Measurements from ENCODE around the gene LTBP1. TPM values are rescaled to one million over a fixed set of nuclear protein-coding genes. Genes with fewer than 3 reads are reported as not detected.

LTBP1 gene
- total and polyA plus RNA-seq, 5 donors from 2014 or later, result 3.7 TPM; not detected in 4

- no peaks in the 10 kb centered on the region for H3K36me3 Mint-ChIP-seq
- peaks cover 12% of the 10 kb centered on the region for H3K27me3 Mint-ChIP-seq
- H3K4me1 Mint-ChIP-seq, result no peaks in the 10 kb centered on the region
- no peak for DNase-seq
- H3K9me3 Mint-ChIP-seq, result peaks cover 0 to 3% (median 0%) of the 10 kb centered on the region in 7 donors
- H3K9me3 ChIP-seq (ENCODE audit: control insufficient read depth in 2 of 2, low read length in 2 of 2), result no peaks in the 10 kb centered on the region
- H3K27ac Mint-ChIP-seq, result no peak overlapping the region
- no peak overlapping the region for H3K4me3 ChIP-seq (ENCODE audit: low read depth, low read length)
- ATAC-seq (ENCODE audit: low read depth in 2 of 2), result no peak
- H3K27ac ChIP-seq (ENCODE audit: insufficient read depth, low read length, poor library complexity, severe bottlenecking), result no peak overlapping the region
- H3K27me3 ChIP-seq (ENCODE audit: control insufficient read depth, insufficient read depth, low read length), result no peaks in the 10 kb centered on the region
- H3K4me1 ChIP-seq (ENCODE audit: control insufficient read depth, insufficient read depth, low read length, poor library complexity, severe bottlenecking), result no peaks in the 10 kb centered on the region
- H3K36me3 ChIP-seq (ENCODE audit: control insufficient read depth, insufficient read depth, low read length), result no peaks in the 10 kb centered on the region
- no peak overlapping the region for H3K4me3 Mint-ChIP-seq
Observed at GRCh38 chr2:33265584-33266338, 319.0 kb downstream of the LTBP1 start.

- no peak for ATAC-seq (ENCODE audit: low read depth in 2 of 2)
- Histone ChIP-seq H3K4me3 (ENCODE audit: low read depth, low read length) (no peak overlapping the region), H3K27me3 (ENCODE audit: control insufficient read depth, insufficient read depth, low read length) (no peaks in the 10 kb centered on the region), H3K9me3 (ENCODE audit: control insufficient read depth in 2 of 2, low read length in 2 of 2) (no peaks in the 10 kb centered on the region), H3K36me3 (ENCODE audit: control insufficient read depth, insufficient read depth, low read length) (no peaks in the 10 kb centered on the region), H3K27ac (ENCODE audit: insufficient read depth, low read length, poor library complexity, severe bottlenecking) (no peak overlapping the region), H3K4me1 (ENCODE audit: control insufficient read depth, insufficient read depth, low read length, poor library complexity, severe bottlenecking) (no peaks in the 10 kb centered on the region)
- Mint-ChIP-seq H3K27me3 (peaks cover 6% of the 10 kb centered on the region), H3K4me1 (peaks cover 0 to 5% (median 2%) of the 10 kb centered on the region in 4 donors), H3K9me3 (peaks cover 0 to under 1% (median 0%) of the 10 kb centered on the region in 7 donors), H3K36me3 (no peaks in the 10 kb centered on the region), H3K27ac (no peak overlapping the region), H3K4me3 (no peak overlapping the region)
- no peak for DNase-seq
Observed at GRCh38 chr2:33266467-33266866, 319.7 kb downstream of the LTBP1 start.

GRCh38 chr2:33267043-33267442 lies 320.3 kb downstream of the LTBP1 start:
- Histone ChIP-seq H3K27me3 (ENCODE audit: control insufficient read depth, insufficient read depth, low read length) (no peaks in the 10 kb centered on the region), H3K27ac (ENCODE audit: insufficient read depth, low read length, poor library complexity, severe bottlenecking) (no peak overlapping the region), H3K36me3 (ENCODE audit: control insufficient read depth, insufficient read depth, low read length) (no peaks in the 10 kb centered on the region), H3K4me3 (ENCODE audit: low read depth, low read length) (no peak overlapping the region), H3K4me1 (ENCODE audit: control insufficient read depth, insufficient read depth, low read length, poor library complexity, severe bottlenecking) (no peaks in the 10 kb centered on the region), H3K9me3 (ENCODE audit: control insufficient read depth in 2 of 2, low read length in 2 of 2) (no peaks in the 10 kb centered on the region)
- no peaks in the 10 kb centered on the region for H3K9me3 Mint-ChIP-seq
- H3K27me3 Mint-ChIP-seq, result peaks cover 6% of the 10 kb centered on the region
- H3K4me3 Mint-ChIP-seq, result no peak overlapping the region
- no peaks in the 10 kb centered on the region for H3K36me3 Mint-ChIP-seq
- peaks cover 0 to 8% (median 3%) of the 10 kb centered on the region in 4 donors for H3K4me1 Mint-ChIP-seq
- no peak for DNase-seq
- no peak for ATAC-seq (ENCODE audit: low read depth in 2 of 2)
- no peak overlapping the region for H3K27ac Mint-ChIP-seq

DNA sequence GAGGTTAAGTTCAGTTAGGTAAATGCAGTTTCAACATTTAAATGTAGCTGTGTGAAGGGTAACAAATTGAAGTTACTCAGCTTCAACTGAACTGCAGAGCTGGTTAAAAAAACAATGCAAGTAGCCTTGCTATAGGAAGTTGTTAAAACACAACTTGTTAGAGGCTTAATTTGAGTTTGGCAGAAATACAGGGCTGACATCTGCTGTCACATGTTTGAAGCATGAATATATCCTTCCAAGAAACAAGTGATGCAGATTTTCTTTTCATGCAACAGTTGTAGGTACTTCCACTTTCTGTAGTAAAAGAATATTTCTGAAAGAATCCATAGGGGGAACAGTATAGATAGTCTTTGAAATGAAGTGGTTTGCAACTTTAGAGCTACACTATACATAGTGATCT lies 321.0 kb downstream of the LTBP1 start:
- H3K4me1 ChIP-seq (ENCODE audit: control insufficient read depth, insufficient read depth, low read length, poor library complexity, severe bottlenecking), result no peaks in the 10 kb centered on the region
- H3K9me3 Mint-ChIP-seq, result no peaks in the 10 kb centered on the region
- no peak for DNase-seq
- H3K27me3 ChIP-seq (ENCODE audit: control insufficient read depth, insufficient read depth, low read length), result no peaks in the 10 kb centered on the region
- peaks cover 0 to 10% (median 4%) of the 10 kb centered on the region in 4 donors for H3K4me1 Mint-ChIP-seq
- no peak overlapping the region for H3K27ac Mint-ChIP-seq
- no peak overlapping the region for H3K4me3 Mint-ChIP-seq
- no peak for ATAC-seq (ENCODE audit: low read depth in 2 of 2)
- no peaks in the 10 kb centered on the region for H3K9me3 ChIP-seq (ENCODE audit: control insufficient read depth in 2 of 2, low read length in 2 of 2)
- no peak overlapping the region for H3K4me3 ChIP-seq (ENCODE audit: low read depth, low read length)
- H3K27me3 Mint-ChIP-seq, result peaks cover 6% of the 10 kb centered on the region
- H3K36me3 ChIP-seq (ENCODE audit: control insufficient read depth, insufficient read depth, low read length), result no peaks in the 10 kb centered on the region
- H3K27ac ChIP-seq (ENCODE audit: insufficient read depth, low read length, poor library complexity, severe bottlenecking), result no peak overlapping the region
- H3K36me3 Mint-ChIP-seq, result no peaks in the 10 kb centered on the region

- H3K27ac Mint-ChIP-seq, result no peak overlapping the region
- no peak overlapping the region for H3K4me3 Mint-ChIP-seq
- DNase-seq, result no peak
- no peak overlapping the region for H3K4me3 ChIP-seq (ENCODE audit: low read depth, low read length)
- no peaks in the 10 kb centered on the region for H3K36me3 Mint-ChIP-seq
- no peaks in the 10 kb centered on the region for H3K27me3 ChIP-seq (ENCODE audit: control insufficient read depth, insufficient read depth, low read length)
- no peaks in the 10 kb centered on the region for H3K9me3 ChIP-seq (ENCODE audit: control insufficient read depth in 2 of 2, low read length in 2 of 2)
- H3K36me3 ChIP-seq (ENCODE audit: control insufficient read depth, insufficient read depth, low read length), result no peaks in the 10 kb centered on the region
- no peak overlapping the region for H3K27ac ChIP-seq (ENCODE audit: insufficient read depth, low read length, poor library complexity, severe bottlenecking)
- no peak for ATAC-seq (ENCODE audit: low read depth in 2 of 2)
- H3K27me3 Mint-ChIP-seq, result peaks cover 6% of the 10 kb centered on the region
- H3K4me1 ChIP-seq (ENCODE audit: control insufficient read depth, insufficient read depth, low read length, poor library complexity, severe bottlenecking), result no peaks in the 10 kb centered on the region
- H3K9me3 Mint-ChIP-seq, result no peaks in the 10 kb centered on the region
- peaks cover 0 to 10% (median 4%) of the 10 kb centered on the region in 4 donors for H3K4me1 Mint-ChIP-seq
Observed at GRCh38 chr2:33268246-33268831, 321.6 kb downstream of the LTBP1 start.

GRCh38 chr2:33272001-33272400 lies 325.2 kb downstream of the LTBP1 start:
- Histone ChIP-seq H3K9me3 (ENCODE audit: control insufficient read depth in 2 of 2, low read length in 2 of 2) (no peaks in the 10 kb centered on the region), H3K4me1 (ENCODE audit: control insufficient read depth, insufficient read depth, low read length, poor library complexity, severe bottlenecking) (no peaks in the 10 kb centered on the region), H3K27ac (ENCODE audit: insufficient read depth, low read length, poor library complexity, severe bottlenecking) (no peak overlapping the region), H3K36me3 (ENCODE audit: control insufficient read depth, insufficient read depth, low read length) (no peaks in the 10 kb centered on the region), H3K4me3 (ENCODE audit: low read depth, low read length) (no peak overlapping the region), H3K27me3 (ENCODE audit: control insufficient read depth, insufficient read depth, low read length) (peaks cover 2% of the 10 kb centered on the region)
- no peak overlapping the region for H3K27ac Mint-ChIP-seq
- no peaks in the 10 kb centered on the region for H3K36me3 Mint-ChIP-seq
- peaks cover 0 to 16% (median 5%) of the 10 kb centered on the region in 4 donors for H3K4me1 Mint-ChIP-seq
- no peaks in the 10 kb centered on the region for H3K9me3 Mint-ChIP-seq
- ATAC-seq (ENCODE audit: low read depth in 2 of 2), result peak; percentile 31 to 46
- no peak overlapping the region for H3K4me3 Mint-ChIP-seq
- H3K27me3 Mint-ChIP-seq, result peaks cover 6% of the 10 kb centered on the region
- peak in 2 of 3 donors; percentile 10 to 38 for DNase-seq

GRCh38 chr2:33273479-33273878 lies 326.7 kb downstream of the LTBP1 start:
- Mint-ChIP-seq H3K27ac (no peak overlapping the region), H3K9me3 (no peaks in the 10 kb centered on the region), H3K36me3 (no peaks in the 10 kb centered on the region), H3K4me1 (peaks cover 0 to 16% (median 5%) of the 10 kb centered on the region in 4 donors), H3K27me3 (peaks cover 8% of the 10 kb centered on the region), H3K4me3 (no peak overlapping the region)
- H3K36me3 ChIP-seq (ENCODE audit: control insufficient read depth, insufficient read depth, low read length), result no peaks in the 10 kb centered on the region
- no peak overlapping the region for H3K4me3 ChIP-seq (ENCODE audit: low read depth, low read length)
- H3K4me1 ChIP-seq (ENCODE audit: control insufficient read depth, insufficient read depth, low read length, poor library complexity, severe bottlenecking), result no peaks in the 10 kb centered on the region
- no peak overlapping the region for H3K27ac ChIP-seq (ENCODE audit: insufficient read depth, low read length, poor library complexity, severe bottlenecking)
- ATAC-seq (ENCODE audit: low read depth in 2 of 2) (no peak), DNase-seq (no peak)
- no peaks in the 10 kb centered on the region for H3K9me3 ChIP-seq (ENCODE audit: control insufficient read depth in 2 of 2, low read length in 2 of 2)
- peaks cover 2% of the 10 kb centered on the region for H3K27me3 ChIP-seq (ENCODE audit: control insufficient read depth, insufficient read depth, low read length)

- Histone ChIP-seq H3K36me3 (ENCODE audit: control insufficient read depth, insufficient read depth, low read length) (no peaks in the 10 kb centered on the region), H3K4me1 (ENCODE audit: control insufficient read depth, insufficient read depth, low read length, poor library complexity, severe bottlenecking) (no peaks in the 10 kb centered on the region), H3K27ac (ENCODE audit: insufficient read depth, low read length, poor library complexity, severe bottlenecking) (no peak overlapping the region), H3K9me3 (ENCODE audit: control insufficient read depth in 2 of 2, low read length in 2 of 2) (no peaks in the 10 kb centered on the region), H3K27me3 (ENCODE audit: control insufficient read depth, insufficient read depth, low read length) (peaks cover 2% of the 10 kb centered on the region), H3K4me3 (ENCODE audit: low read depth, low read length) (no peak overlapping the region)
- Mint-ChIP-seq H3K9me3 (no peaks in the 10 kb centered on the region), H3K4me3 (no peak overlapping the region), H3K27me3 (peaks cover 10% of the 10 kb centered on the region), H3K36me3 (no peaks in the 10 kb centered on the region), H3K4me1 (peaks cover 0 to 16% (median 5%) of the 10 kb centered on the region in 4 donors), H3K27ac (no peak overlapping the region)
- ATAC-seq (ENCODE audit: low read depth in 2 of 2) (no peak), DNase-seq (no peak)
Observed at GRCh38 chr2:33274524-33274923, 327.8 kb downstream of the LTBP1 start.
